GM12891 (cell line): ENCODE measurements around the gene LRRC49.

Experiments used
- POU2F2 ChIP-seq: IDR thresholded peaks from 2 replicates; pipeline ENCODE4 v1.6.1; 2011; ENCODE audit warnings: low read depth, mild to moderate bottlenecking, control low read depth, low read length, moderate library complexity
- TAF1 ChIP-seq: IDR thresholded peaks from 2 replicates; pipeline ENCODE4 v1.6.1; 2011; ENCODE audit warnings: low read depth, low read length, control low read depth

DNA sequence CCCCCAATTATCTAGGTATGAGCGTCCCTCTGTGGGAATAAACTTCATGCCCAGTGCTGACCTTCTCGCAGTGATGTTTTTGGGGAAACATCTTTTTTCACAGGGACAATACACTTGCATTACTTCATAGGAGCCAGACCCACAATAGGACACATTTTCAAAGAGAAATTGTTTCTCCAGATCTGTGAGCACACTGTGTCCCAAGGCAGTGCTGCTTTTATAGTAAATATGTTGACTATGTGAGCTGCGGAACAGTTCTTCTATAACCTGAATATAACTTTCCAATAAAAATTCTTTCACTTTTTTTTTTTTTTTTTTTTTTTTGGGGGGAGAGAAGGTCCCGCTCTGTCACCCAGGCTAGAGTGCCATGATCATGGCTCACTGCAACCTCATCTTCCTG lies 205.3 kb downstream of the LRRC49 start:
- TF ChIP-seq POU2F2 (no peak), TAF1 (no peak)
